ENCODE results near the gene TMBIM6. TPM values are rescaled to one million over a fixed set of nuclear protein-coding genes. Genes with fewer than 3 reads are reported as not detected.

TMBIM6 gene
- total and polyA plus RNA-seq, 4 donors, result 443 to 601 (median 527) TPM

GRCh38 chr12:49741882-49742620 lies 694 bp downstream of the TMBIM6 start:
- under 1% methylated on average over 33 of the region's 35 CpGs for WGBS (ENCODE audit: insufficient coverage)
- no peaks in the 10 kb centered on the region for H3K27me3 ChIP-seq (ENCODE audit: control insufficient read depth, insufficient read depth, low read length)
- H3K36me3 ChIP-seq (ENCODE audit: control insufficient read depth, insufficient read depth, low read length), result no peaks in the 10 kb centered on the region
- peaks cover 14% of the 10 kb centered on the region for H3K4me1 ChIP-seq (ENCODE audit: control insufficient read depth, insufficient read depth, low read length)
- peak overlapping the region; percentile 99 for H3K4me3 ChIP-seq (ENCODE audit: low read depth, low read length)
- peak overlapping the region; percentile 99 for H3K27ac ChIP-seq (ENCODE audit: low read depth, low read length)
- H3K9me3 ChIP-seq (ENCODE audit: control insufficient read depth, insufficient read depth, low read length), result no peaks in the 10 kb centered on the region
- peak in 1 of 6 donors; percentile 1 for DNase-seq (ENCODE audit: low read depth in 4 of 6, low spot score in 6 of 6)

- Histone ChIP-seq H3K27me3 (ENCODE audit: control insufficient read depth, insufficient read depth, low read length) (no peaks in the 10 kb centered on the region), H3K4me3 (ENCODE audit: low read depth, low read length) (no peak overlapping the region), H3K9me3 (ENCODE audit: control insufficient read depth, insufficient read depth, low read length) (no peaks in the 10 kb centered on the region), H3K27ac (ENCODE audit: low read depth, low read length) (no peak overlapping the region), H3K4me1 (ENCODE audit: control insufficient read depth, insufficient read depth, low read length) (peaks cover 14% of the 10 kb centered on the region), H3K36me3 (ENCODE audit: control insufficient read depth, insufficient read depth, low read length) (peaks cover 5% of the 10 kb centered on the region)
- WGBS (ENCODE audit: insufficient coverage), result 85% methylated on average over 2 of the region's 3 CpGs
- DNase-seq (ENCODE audit: low read depth in 4 of 6, low spot score in 6 of 6), result no peak
Observed at GRCh38 chr12:49744363-49744885, 3.1 kb downstream of the TMBIM6 start.

- Histone ChIP-seq H3K9me3 (ENCODE audit: control insufficient read depth, insufficient read depth, low read length) (no peaks in the 10 kb centered on the region), H3K4me1 (ENCODE audit: control insufficient read depth, insufficient read depth, low read length) (peaks cover 1% of the 10 kb centered on the region)
- no CpG with 5 or more reads among the region's 1 CpG for WGBS (ENCODE audit: insufficient coverage)
Observed at GRCh38 chr12:49748306-49748705, 6.9 kb downstream of the TMBIM6 start.

GRCh38 chr12:49748800-49749199 lies 7.4 kb downstream of the TMBIM6 start:
- no CpG with 5 or more reads among the region's 3 CpGs for WGBS (ENCODE audit: insufficient coverage)
- DNase-seq (ENCODE audit: low read depth in 4 of 6, low spot score in 6 of 6), result no peak
- peaks cover 16% of the 10 kb centered on the region for H3K36me3 ChIP-seq (ENCODE audit: control insufficient read depth, insufficient read depth, low read length)
- H3K27me3 ChIP-seq (ENCODE audit: control insufficient read depth, insufficient read depth, low read length), result no peaks in the 10 kb centered on the region
- no peak overlapping the region for H3K27ac ChIP-seq (ENCODE audit: low read depth, low read length)
- no peaks in the 10 kb centered on the region for H3K4me1 ChIP-seq (ENCODE audit: control insufficient read depth, insufficient read depth, low read length)
- H3K4me3 ChIP-seq (ENCODE audit: low read depth, low read length), result no peak overlapping the region
- H3K9me3 ChIP-seq (ENCODE audit: control insufficient read depth, insufficient read depth, low read length), result no peaks in the 10 kb centered on the region

More at GRCh38 chr12:49748306-49748705, 6.9 kb downstream of the TMBIM6 start:
- H3K27me3 ChIP-seq (ENCODE audit: control insufficient read depth, insufficient read depth, low read length), result no peaks in the 10 kb centered on the region
- H3K4me3 ChIP-seq (ENCODE audit: low read depth, low read length), result no peak overlapping the region
- no peak for DNase-seq (ENCODE audit: low read depth in 4 of 6, low spot score in 6 of 6)
- peaks cover 11% of the 10 kb centered on the region for H3K36me3 ChIP-seq (ENCODE audit: control insufficient read depth, insufficient read depth, low read length)
- no peak overlapping the region for H3K27ac ChIP-seq (ENCODE audit: low read depth, low read length)

- peak in 1 of 6 donors; percentile 63 for DNase-seq (ENCODE audit: low read depth in 4 of 6, low spot score in 6 of 6)
- Histone ChIP-seq H3K4me3 (ENCODE audit: low read depth, low read length) (no peak overlapping the region), H3K27me3 (ENCODE audit: control insufficient read depth, insufficient read depth, low read length) (no peaks in the 10 kb centered on the region), H3K9me3 (ENCODE audit: control insufficient read depth, insufficient read depth, low read length) (no peaks in the 10 kb centered on the region), H3K4me1 (ENCODE audit: control insufficient read depth, insufficient read depth, low read length) (no peaks in the 10 kb centered on the region), H3K36me3 (ENCODE audit: control insufficient read depth, insufficient read depth, low read length) (peaks cover 20% of the 10 kb centered on the region), H3K27ac (ENCODE audit: low read depth, low read length) (no peak overlapping the region)
- no CpG with 5 or more reads among the region's 8 CpGs for WGBS (ENCODE audit: insufficient coverage)
Observed at GRCh38 chr12:49750027-49750995, 9.0 kb downstream of the TMBIM6 start.

- H3K27me3 ChIP-seq (ENCODE audit: control insufficient read depth, insufficient read depth, low read length), result no peaks in the 10 kb centered on the region
- no peak overlapping the region for H3K27ac ChIP-seq (ENCODE audit: low read depth, low read length)
- no peak for DNase-seq (ENCODE audit: low read depth in 4 of 6, low spot score in 6 of 6)
- no peaks in the 10 kb centered on the region for H3K9me3 ChIP-seq (ENCODE audit: control insufficient read depth, insufficient read depth, low read length)
- no peak overlapping the region for H3K4me3 ChIP-seq (ENCODE audit: low read depth, low read length)
- WGBS (ENCODE audit: insufficient coverage), result 50% methylated on average over 1 of the region's 1 CpG
- H3K36me3 ChIP-seq (ENCODE audit: control insufficient read depth, insufficient read depth, low read length), result peaks cover 24% of the 10 kb centered on the region
- no peaks in the 10 kb centered on the region for H3K4me1 ChIP-seq (ENCODE audit: control insufficient read depth, insufficient read depth, low read length)
Observed at GRCh38 chr12:49750996-49751393, 9.6 kb downstream of the TMBIM6 start.

- Histone ChIP-seq H3K27me3 (ENCODE audit: control insufficient read depth, insufficient read depth, low read length) (no peaks in the 10 kb centered on the region), H3K9me3 (ENCODE audit: control insufficient read depth, insufficient read depth, low read length) (no peaks in the 10 kb centered on the region), H3K4me1 (ENCODE audit: control insufficient read depth, insufficient read depth, low read length) (no peaks in the 10 kb centered on the region), H3K36me3 (ENCODE audit: control insufficient read depth, insufficient read depth, low read length) (peaks cover 61% of the 10 kb centered on the region), H3K4me3 (ENCODE audit: low read depth, low read length) (no peak overlapping the region), H3K27ac (ENCODE audit: low read depth, low read length) (no peak overlapping the region)
- WGBS (ENCODE audit: insufficient coverage), result 86% methylated on average over 2 of the region's 4 CpGs
- no peak for DNase-seq (ENCODE audit: low read depth in 4 of 6, low spot score in 6 of 6)
Observed at GRCh38 chr12:49761677-49762467, 20.5 kb downstream of the TMBIM6 start.

GRCh38 chr12:49762468-49762847 lies 21.1 kb downstream of the TMBIM6 start:
- no peak for DNase-seq (ENCODE audit: low read depth in 4 of 6, low spot score in 6 of 6)
- WGBS (ENCODE audit: insufficient coverage), result 90% methylated on average over 3 of the region's 5 CpGs
- H3K27ac ChIP-seq (ENCODE audit: low read depth, low read length), result no peak overlapping the region
- no peak overlapping the region for H3K4me3 ChIP-seq (ENCODE audit: low read depth, low read length)
- H3K9me3 ChIP-seq (ENCODE audit: control insufficient read depth, insufficient read depth, low read length), result no peaks in the 10 kb centered on the region
- H3K4me1 ChIP-seq (ENCODE audit: control insufficient read depth, insufficient read depth, low read length), result no peaks in the 10 kb centered on the region
- no peaks in the 10 kb centered on the region for H3K27me3 ChIP-seq (ENCODE audit: control insufficient read depth, insufficient read depth, low read length)
- peaks cover 59% of the 10 kb centered on the region for H3K36me3 ChIP-seq (ENCODE audit: control insufficient read depth, insufficient read depth, low read length)

- 31% methylated on average over 8 of the region's 8 CpGs for WGBS (ENCODE audit: insufficient coverage)
- Histone ChIP-seq H3K27ac (ENCODE audit: low read depth, low read length) (no peak overlapping the region), H3K36me3 (ENCODE audit: control insufficient read depth, insufficient read depth, low read length) (peaks cover 56% of the 10 kb centered on the region), H3K9me3 (ENCODE audit: control insufficient read depth, insufficient read depth, low read length) (no peaks in the 10 kb centered on the region), H3K4me1 (ENCODE audit: control insufficient read depth, insufficient read depth, low read length) (no peaks in the 10 kb centered on the region), H3K4me3 (ENCODE audit: low read depth, low read length) (no peak overlapping the region), H3K27me3 (ENCODE audit: control insufficient read depth, insufficient read depth, low read length) (no peaks in the 10 kb centered on the region)
- peak in 2 of 6 donors; percentile 64 to 65 for DNase-seq (ENCODE audit: low read depth in 4 of 6, low spot score in 6 of 6)
Observed at GRCh38 chr12:49763006-49763591, 21.7 kb downstream of the TMBIM6 start.
